ENCODE results near the gene SNX1. TPM values are rescaled to one million over a fixed set of nuclear protein-coding genes. Genes with fewer than 3 reads are reported as not detected.

SNX1 gene
- total and polyA plus RNA-seq, 2 donors (not counting 3 experiments of a cell fraction or from before 2014, with no cell fraction given) = 56.0 to 113 TPM

- H3K4me1 ChIP-seq (ENCODE audit: control insufficient read depth, extremely low read depth, insufficient read depth, low read length) = peaks cover 5% of the 10 kb centered on the region
- H4K20me1 ChIP-seq (replicated peaks; ENCODE audit: control insufficient read depth, extremely low read depth, insufficient read depth, low read length) = no peaks in the 10 kb centered on the region
- TF ChIP-seq FOS (IDR thresholded peaks at IDR 0.05; ENCODE audit: borderline replicate concordance, insufficient read depth, low read length) (no peak), MAX (IDR thresholded peaks at IDR 0.05; ENCODE audit: insufficient read depth, insufficient read length) (no peak), GATA2 (IDR thresholded peaks at IDR 0.05; ENCODE audit: insufficient read depth, insufficient read length, low read depth, low read length) (no peak), EZH2 (IDR thresholded peaks at IDR 0.05; ENCODE audit: borderline replicate concordance, low read depth, low read length, severe bottlenecking) (no peak)
- H3K9ac ChIP-seq (replicated peaks; ENCODE audit: extremely low read depth, insufficient read depth, low read length) = no peak overlapping the region
- no peaks in the 10 kb centered on the region for H3K9me3 ChIP-seq (replicated peaks; ENCODE audit: control insufficient read depth, insufficient read depth, low read length)
- intact Hi-C loops (cut with micrococcal nuclease) (no loop called here), dilution Hi-C loops (cut with MboI; ENCODE audit: extremely low pct_ligation_motif_present, low sequenced_read_pairs) (no loop called here)
- no peak for FAIRE-seq
- no peak overlapping the region for H3K4me2 ChIP-seq (ENCODE audit: insufficient read depth, low read length)
- no peak overlapping the region for H3K27ac ChIP-seq (ENCODE audit: insufficient read depth, low read depth, low read length)
- peaks cover 5 to 12% of the 10 kb centered on the region in 2 experiments for H3K27me3 ChIP-seq (ENCODE audit: control insufficient read depth in 2 of 2, insufficient read depth in 2 of 2, low read length in 2 of 2)
- H3K79me2 ChIP-seq (ENCODE audit: control insufficient read depth, insufficient read depth, low read length) = no peaks in the 10 kb centered on the region
- CTCF ChIA-PET = no interaction called here
- BruUV-seq (replicated peaks) = no TSS peak
- H3K9me1 ChIP-seq (replicated peaks; ENCODE audit: control insufficient read depth, extremely low read depth, insufficient read depth, low read length) = no peaks in the 10 kb centered on the region
- POLR2A ChIA-PET = no interaction called here
- H3K4me3 ChIP-seq (replicated peaks in 1 of 3; ENCODE audit: insufficient read depth in 1 of 3, low read depth in 1 of 3, low read length in 3 of 3) = no peak overlapping the region
- no peak overlapping the region for H2AFZ ChIP-seq (ENCODE audit: low read depth, low read length)
- no peak for DNase-seq (ENCODE audit: low read depth, low spot score)
- H3K36me3 ChIP-seq (ENCODE audit: control insufficient read depth in 2 of 2, extremely low read depth in 1 of 2, insufficient read depth in 2 of 2, low read length in 2 of 2) = peaks cover 0 to 9% of the 10 kb centered on the region in 2 experiments
These were observed 52.4 kb downstream of the SNX1 start for GRCh38 chr15:64148168-64148567.

GRCh38 chr15:64148581-64148980 lies 52.8 kb downstream of the SNX1 start:
- no peaks in the 10 kb centered on the region for H4K20me1 ChIP-seq (replicated peaks; ENCODE audit: control insufficient read depth, extremely low read depth, insufficient read depth, low read length)
- TF ChIP-seq EZH2 (IDR thresholded peaks at IDR 0.05; ENCODE audit: borderline replicate concordance, low read depth, low read length, severe bottlenecking) = no peak
- no peak overlapping the region for H3K27ac ChIP-seq (ENCODE audit: insufficient read depth, low read depth, low read length)
- H3K79me2 ChIP-seq (ENCODE audit: control insufficient read depth, insufficient read depth, low read length) = no peaks in the 10 kb centered on the region
- H3K9me1 ChIP-seq (replicated peaks; ENCODE audit: control insufficient read depth, extremely low read depth, insufficient read depth, low read length) = no peaks in the 10 kb centered on the region
- H2AFZ ChIP-seq (ENCODE audit: low read depth, low read length) = no peak overlapping the region
- H3K4me2 ChIP-seq (ENCODE audit: insufficient read depth, low read length) = no peak overlapping the region
- ChIA-PET CTCF (interaction anchor here (1.6 kb wide), 1 partner anchor 51 kb away, joined by 4 read pairs; no protein-coding TSS in a partner anchor), POLR2A (no interaction called here)
- FAIRE-seq (no peak), DNase-seq (ENCODE audit: low read depth, low spot score) (no peak)
- H3K4me1 ChIP-seq (ENCODE audit: control insufficient read depth, extremely low read depth, insufficient read depth, low read length) = peaks cover 5% of the 10 kb centered on the region
- no peak overlapping the region for H3K9ac ChIP-seq (replicated peaks; ENCODE audit: extremely low read depth, insufficient read depth, low read length)
- dilution Hi-C loops (cut with MboI; ENCODE audit: extremely low pct_ligation_motif_present, low sequenced_read_pairs) = no loop called here
- intact Hi-C loops (cut with micrococcal nuclease) = no loop called here
- H3K4me3 ChIP-seq (replicated peaks in 1 of 3; ENCODE audit: insufficient read depth in 1 of 3, low read depth in 1 of 3, low read length in 3 of 3) = no peak overlapping the region
- peaks cover 0 to 7% of the 10 kb centered on the region in 2 experiments for H3K36me3 ChIP-seq (ENCODE audit: control insufficient read depth in 2 of 2, extremely low read depth in 1 of 2, insufficient read depth in 2 of 2, low read length in 2 of 2)
- H3K9me3 ChIP-seq (replicated peaks; ENCODE audit: control insufficient read depth, insufficient read depth, low read length) = no peaks in the 10 kb centered on the region
- BruUV-seq (replicated peaks) = TSS peak; percentile 17
- peaks cover 5 to 12% of the 10 kb centered on the region in 2 experiments for H3K27me3 ChIP-seq (ENCODE audit: control insufficient read depth in 2 of 2, insufficient read depth in 2 of 2, low read length in 2 of 2)

Measured in endothelial cell of umbilical vein (primary cell).